Amygdala (tissue), 56 donors: ENCODE measurements around the gene DHCR7.

Experiments used
- DNase-seq, 56 donors: peaks; one replicate each; lab custom pipeline; 2025; lab: John Stamatoyannopoulos, UW

The DHCR7 gene

DNA sequence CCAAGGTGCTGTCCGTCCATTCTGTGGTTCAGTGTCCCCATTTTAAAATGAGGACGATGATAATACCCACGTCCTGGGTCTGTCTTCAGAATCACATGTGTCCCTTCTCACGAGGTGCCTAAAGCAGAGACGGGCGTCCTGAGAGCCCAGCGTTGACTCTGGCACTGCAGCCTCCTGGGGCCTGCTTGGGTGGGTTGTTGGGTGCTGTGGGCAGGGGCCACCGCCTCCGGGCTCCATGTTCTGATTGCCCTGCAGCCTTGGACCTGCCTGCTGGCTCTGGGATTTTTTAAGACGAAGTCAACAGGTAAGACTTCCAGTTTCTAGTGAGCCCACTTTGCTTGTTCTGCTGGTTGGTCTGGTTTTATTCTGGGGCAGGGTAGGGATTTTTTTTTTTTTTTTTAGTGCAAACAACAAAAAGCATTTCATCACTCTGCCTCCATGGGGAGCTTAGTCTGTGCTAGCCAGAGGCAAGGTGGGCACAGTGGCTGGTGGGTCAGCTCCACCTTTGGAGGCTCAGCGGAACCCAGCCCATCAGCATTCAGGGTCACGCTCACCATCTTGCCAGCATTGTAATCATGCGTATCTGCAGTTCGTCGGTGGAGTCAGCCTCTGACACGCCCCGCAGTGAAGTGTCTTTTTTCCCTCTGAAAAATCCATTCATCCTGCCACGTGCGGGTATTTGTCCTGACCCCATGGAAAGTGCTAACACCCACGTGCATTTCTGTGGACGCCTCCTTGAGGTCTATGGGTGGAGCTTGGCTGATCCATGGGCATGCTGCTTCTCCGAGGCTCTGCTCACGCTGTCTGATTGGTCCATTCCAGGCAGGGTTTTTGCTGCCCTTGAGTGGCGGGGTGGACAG is 33.1 kb upstream of the DHCR7 start:
- DNase-seq: no peak

DNA sequence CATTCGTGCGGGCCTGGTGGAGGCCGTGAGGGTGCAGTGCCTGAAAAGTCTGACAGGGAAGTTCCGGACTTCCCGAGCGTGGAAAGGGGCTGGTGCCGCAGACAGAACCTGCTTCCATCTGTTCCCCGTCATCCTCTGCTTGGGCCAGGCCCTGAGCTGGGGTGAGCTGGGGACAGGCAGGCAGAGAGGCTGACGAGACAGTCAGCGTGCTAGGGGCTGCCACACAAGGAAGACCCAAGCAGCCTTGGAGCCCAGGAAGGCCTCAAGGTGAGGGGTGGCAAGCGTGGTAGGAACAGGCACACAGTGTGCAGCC is 30.3 kb upstream of the DHCR7 start:
- DNase-seq: no peak

DNA sequence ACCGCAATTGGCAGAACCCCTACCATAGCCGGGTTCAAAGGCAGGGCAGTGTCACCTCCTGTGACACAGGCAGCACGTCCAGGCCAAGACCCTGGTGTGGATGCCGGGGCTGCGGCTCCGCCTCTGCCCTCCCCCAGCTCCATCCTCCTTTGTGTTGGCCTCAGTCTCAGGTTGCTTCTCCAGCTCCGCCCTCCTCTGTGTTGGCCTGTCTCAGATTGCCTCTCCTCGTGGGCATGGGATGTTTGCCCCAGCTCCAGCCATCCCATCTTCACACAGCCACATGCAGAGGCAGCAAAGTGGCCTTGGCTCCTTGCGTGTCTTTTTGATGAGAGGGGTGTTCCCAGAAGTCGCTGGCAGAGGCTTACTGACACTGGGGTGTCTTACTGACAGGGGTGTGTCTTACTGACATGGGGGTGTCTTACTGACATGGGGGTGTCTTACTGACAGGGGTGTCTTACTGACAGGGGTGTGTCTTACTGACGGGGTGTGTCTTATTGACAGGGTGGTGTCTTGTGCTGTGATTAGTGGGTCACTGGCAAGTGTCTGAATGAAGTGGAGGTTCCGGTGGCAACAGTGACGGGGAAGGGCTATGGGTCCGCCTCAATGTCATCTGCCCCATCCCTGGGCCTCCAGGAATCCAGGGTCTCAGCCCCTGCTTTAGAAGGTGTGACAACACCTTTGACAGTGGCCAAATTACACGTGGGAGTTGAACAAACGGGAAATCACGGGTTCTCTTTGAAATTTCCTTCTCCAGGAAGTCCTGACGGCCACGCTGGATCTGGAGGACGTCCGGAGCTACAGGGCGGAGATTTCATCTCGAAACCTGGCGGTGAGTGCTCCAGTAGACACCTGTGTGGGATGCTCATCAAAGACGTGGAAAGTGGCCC is 29.7 kb upstream of the DHCR7 start:
- DNase-seq: no peak

GRCh38 chr11:71476926-71477640 is 28.9 kb upstream of the DHCR7 start:
- no peak for DNase-seq

DNA sequence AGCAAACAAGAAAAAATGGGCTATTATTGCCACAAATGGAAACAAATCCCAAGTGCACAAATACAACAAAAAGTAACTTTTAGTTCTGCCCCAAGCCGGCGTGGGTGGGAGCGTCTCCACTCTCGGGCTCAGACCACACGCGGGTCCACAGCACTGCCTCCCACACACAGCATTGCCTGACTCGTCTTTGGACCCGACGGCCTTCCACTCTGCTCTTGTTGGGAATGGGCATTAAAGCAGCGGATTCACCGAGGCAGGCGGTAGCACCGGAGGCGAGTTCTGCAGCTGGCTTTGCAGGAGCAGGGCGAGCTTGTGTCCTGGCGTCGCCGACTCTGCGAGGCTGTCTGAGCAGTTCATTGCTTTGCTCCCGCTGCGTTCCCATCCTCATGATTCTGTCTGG is 27.8 kb upstream of the DHCR7 start:
- DNase-seq: no peak

- no peak for DNase-seq
Observed at GRCh38 chr11:71474771-71475483, 26.7 kb upstream of the DHCR7 start.

DNA sequence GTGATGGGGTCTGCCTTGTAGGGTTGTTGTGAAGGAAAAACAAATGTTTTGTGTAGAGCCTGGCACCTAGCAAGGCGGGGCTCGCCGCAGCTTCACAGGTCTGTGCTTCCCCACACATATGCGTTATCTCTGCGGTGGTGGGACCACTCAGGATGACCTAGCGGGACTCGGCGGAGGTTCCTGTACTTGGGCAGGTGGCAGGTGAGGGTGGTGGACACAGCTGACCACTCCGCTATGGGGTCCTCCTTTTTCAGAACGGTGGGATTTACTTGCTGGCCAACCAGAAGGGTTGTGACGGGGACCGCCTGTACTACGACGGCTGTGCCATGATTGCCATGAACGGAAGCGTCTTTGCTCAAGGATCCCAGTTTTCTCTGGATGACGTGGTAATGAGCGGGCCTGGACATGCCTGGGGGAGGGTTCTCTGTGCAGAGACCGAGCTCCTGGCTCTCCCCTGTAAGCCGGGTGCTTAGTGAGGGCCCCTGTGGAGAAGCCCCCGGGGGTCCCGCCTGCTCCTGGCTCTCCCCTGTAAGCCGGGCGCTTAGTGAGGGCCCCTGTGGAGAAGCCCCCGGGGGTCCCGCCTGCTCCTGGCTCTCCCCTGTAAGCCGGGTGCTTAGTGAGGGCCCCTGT is 26.1 kb upstream of the DHCR7 start:
- DNase-seq: no peak

DNA sequence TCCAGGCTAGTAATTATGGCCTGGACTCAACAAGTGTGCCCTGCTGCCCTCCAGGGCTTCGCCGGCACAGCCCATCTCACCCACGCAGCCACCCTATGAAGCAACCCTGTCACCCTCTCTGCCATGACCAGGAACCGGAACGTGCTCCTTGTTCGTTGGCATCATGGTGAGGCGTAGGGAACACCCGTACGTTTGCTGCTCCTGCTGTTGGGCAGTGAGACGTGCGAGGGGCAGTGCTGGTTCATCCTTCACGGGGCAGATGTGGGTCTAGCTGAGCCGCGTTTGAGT is 25.5 kb upstream of the DHCR7 start:
- DNase-seq: no peak

DNA sequence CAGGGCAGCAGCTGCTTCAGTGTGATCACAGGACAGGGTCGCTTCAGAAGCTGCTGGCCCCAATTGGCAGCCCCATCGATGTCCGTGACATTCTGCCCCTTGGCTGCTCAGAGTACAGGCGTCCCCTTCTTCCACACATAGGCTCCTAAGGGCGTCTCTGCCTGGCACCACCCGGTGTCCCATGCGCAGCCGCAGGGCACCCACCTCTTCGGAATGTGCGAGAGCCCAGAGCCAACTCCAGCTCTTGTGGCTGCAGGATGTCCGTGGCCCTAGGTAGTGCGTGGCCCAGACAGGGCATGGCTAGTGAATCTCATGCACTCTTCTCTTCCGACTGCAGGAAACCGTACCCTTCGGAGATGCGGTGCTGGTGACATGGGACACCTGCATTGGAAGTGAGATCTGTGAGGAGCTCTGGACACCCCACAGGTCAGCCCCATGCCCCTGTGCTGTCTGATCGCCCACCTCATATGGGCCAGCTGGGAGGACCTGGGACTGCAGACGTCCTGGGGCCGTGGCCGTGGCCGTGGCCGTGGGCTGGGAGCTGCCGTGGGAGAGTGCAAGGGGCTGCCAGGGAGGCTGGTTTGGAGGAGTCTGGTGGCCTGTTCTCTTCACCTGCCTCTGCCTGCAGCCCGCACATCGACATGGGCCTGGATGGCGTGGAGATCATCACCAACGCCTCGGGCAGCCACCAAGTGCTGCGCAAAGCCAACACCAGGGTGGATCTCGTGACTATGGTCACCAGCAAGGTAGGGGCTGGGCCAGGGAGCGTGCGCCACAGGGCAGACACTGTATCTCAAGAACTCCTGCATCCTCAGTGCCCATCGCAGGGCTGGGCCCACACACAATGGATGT is 25.0 kb upstream of the DHCR7 start:
- no peak for DNase-seq

- DNase-seq: no peak
Observed at GRCh38 chr11:71472357-71472885, 24.2 kb upstream of the DHCR7 start.

DNA sequence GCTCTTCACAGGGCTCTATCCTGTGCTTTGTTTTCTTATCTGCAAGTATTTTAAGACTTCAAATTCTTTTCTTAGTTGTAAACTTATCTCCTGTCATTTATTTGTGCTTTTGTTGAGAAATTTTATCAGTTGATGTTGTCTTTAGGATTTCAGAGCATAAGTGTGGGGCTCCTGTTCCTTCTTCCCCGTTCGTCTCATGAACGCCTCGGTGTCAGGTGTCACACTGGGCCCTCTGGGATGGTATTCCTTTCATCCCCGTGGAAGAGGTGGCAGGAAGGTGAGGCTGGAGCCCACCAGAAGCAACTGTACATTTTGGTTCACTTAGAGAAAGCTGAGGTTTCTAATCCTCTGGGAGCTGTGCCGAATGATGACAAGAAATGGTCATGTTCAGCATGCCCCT is 22.8 kb upstream of the DHCR7 start:
- no peak for DNase-seq

- DNase-seq: no peak
Observed at GRCh38 chr11:71467164-71467563, 19.0 kb upstream of the DHCR7 start.

DNA sequence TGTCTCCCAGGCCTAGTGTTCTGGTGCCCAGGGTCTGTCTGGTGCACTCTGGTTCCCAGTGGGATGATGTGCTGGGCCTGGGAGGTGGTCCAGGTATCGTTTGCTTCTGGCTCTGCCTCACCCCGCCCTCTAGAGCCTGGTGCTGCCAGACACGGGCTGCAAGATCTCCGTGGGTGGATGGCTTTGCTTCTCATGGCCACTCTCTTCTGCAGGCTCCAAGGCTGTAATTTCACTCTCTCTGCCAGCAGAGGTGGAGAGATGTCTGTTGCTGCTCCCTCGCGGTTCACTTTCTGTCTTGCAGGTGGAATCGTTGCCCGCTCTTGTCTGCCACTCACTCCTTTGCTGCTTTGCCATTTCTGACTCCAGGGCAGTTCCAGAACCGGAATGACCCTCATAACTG is 18.2 kb upstream of the DHCR7 start:
- DNase-seq: no peak

DNA sequence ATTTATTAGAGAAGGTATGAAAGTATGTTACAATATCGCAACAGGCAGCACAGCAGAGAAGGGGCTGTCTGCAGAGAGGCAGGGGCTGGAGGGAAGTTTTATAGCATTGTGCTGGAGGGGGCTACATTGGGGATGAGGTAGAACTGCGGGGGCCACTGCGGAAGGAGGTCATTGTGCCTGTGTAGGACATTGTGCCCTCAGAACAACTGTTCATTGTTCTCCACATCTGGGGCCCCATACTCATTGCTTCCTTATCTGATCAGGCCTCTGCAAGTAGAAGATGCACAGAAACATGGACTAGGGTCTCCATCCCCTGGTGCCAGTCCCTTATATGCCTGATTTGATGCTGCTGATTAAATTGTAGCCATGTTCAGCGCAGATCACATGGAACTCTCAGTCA is 16.9 kb upstream of the DHCR7 start:
- DNase-seq: peak in 7 of 56 donors; percentile 7 to 35 (median 19)

DNA sequence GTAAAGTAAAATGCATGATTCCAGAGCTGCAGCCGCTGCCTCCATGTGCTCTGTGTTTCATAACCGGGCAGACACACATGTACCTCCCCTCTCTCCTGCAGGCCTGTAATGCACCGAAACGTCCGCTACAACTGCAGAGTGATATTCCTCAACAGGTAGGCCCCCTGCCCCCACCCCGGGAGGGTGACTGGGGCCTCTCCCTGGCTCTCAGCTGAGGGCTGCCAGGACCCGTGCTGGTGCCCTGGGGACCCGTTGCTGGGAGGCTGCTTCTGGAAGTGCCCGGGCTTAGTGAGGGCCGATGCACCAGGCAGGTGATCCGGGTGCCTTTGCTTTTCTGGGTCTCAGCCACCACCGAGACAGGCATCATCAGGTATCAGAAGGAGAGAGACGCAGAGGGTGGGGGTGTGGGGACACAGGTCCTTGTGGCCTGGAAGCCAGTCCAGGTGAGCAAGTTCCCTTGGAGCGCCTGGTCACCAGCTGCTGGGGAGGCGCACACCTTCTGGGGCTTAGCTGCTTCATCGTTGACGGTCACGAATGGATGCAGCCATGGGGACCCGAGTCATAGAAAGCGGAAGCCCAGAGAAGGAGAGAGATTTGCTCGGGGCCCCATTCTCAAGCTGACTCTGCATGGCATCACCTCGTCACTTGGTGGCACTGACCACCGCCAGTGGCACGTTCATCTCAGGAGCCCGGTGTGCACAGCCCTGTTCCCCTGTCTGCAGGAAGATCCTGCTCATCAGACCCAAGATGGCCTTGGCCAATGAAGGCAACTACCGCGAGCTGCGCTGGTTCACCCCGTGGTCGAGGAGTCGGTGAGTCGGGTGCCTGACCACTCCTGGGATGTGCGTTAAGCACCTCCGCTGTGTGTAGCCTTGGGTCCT is 15.4 kb upstream of the DHCR7 start:
- no peak for DNase-seq

DNA sequence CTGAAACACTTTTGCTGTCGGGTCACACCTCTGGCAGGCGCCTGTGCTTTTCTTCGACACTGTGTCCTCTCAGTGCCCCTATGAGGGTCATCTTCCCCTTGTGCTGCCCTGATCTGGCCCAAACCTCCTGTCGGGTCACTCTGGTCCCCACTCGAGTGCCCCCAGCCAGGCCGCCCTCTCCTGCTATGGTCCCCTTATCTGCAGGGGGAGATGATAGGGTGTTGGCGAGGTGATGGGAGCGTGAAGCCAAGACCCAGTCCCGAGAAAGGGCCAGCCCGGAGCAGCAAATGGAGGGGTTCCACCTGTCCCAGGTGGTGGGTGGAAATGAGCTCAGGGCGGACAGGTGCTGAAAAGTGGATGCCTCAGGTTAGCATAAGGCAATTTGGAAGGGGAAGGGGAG is 14.5 kb upstream of the DHCR7 start:
- no peak for DNase-seq

DNA sequence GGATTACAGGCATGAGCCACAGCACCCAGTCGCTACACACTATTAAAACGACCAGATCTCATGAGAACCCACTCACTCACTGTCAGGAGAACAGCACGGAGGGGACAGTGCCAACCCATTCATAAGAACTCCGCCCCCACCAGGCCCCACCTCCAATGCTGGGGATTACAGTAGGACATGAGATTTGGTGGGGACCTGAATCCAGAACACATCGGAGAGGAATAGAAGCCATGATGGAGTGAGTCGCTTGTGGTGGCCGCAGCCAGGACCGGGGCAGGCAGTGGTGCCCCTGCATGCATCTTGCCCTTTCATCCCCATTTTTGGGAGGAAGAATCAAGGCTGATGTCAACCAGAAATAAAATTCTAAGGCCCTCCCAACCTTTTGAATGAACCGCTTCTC is 13.5 kb upstream of the DHCR7 start:
- DNase-seq: no peak

DNA sequence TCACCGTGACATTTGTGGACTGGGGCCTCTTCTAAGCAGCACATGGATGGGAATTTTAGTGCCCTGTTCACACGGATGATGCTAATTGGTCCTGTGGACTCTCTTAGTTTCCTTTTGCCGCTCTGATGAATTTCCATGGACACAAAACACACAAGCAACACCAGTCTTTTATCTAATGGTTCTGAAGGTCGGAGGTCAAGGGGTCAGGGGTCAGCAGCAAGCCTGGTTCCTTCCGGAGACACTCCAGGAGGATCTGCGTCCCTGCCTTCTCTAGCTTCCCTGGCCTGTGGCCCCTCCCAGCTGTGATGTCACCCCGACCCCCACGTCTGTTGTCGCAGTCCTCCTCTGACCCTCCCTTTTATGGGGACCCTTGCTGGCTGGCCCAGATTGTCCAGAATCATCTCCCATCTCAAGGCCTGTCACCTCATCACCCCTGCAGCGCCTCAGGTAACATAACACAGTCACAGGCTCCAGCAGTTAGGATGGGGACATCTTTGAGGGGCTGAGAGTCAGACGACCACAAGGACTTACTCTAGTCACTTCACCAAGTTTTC is 11.7 kb upstream of the DHCR7 start:
- DNase-seq: peak in 1 of 56 donors; percentile 9
